Left ventricle myocardium superior (tissue), 1 donor: ENCODE results near the gene GNL2. TPM values are rescaled to one million over a fixed set of nuclear protein-coding genes. Genes with fewer than 3 reads are reported as not detected.
"Not testable (repeated sequence)": the region's sequence is repeated elsewhere in the genome, so short reads cannot be mapped to it uniquely, and the experiment has no call there.

Source experiments
- ATAC-seq: fragments of 200-7000 bp; cut with Tn5 transposase; one replicate; pipeline ENCODE4 v1.9.1; 2020; ENCODE audit warnings: mild to moderate bottlenecking, moderate library complexity
- DNase-seq: peaks from one replicate; pipeline ENCODE4 v3.0.0-alpha.2; 2020
- intact Hi-C: fragments of 100-400 bp; cut with micrococcal nuclease; formaldehyde crosslinking; loops from one replicate; pipeline ENCODE4 v1.11.0; 2022
- total RNA-seq: library from RNA; stranded (reverse); fragmentation: NEBNext Ultra II Directional; extraction: Animal tissue kit (Norgen Biotek cat#: 25700); gene quantifications from one replicate; pipeline ENCODE4 v1.2.1, GENCODE V29; 2021
- donor health status: DM: no; HTN: yes; CAD: no; lungs with severe emphysema.

The GNL2 gene
- total RNA-seq, 1 donor from 2014 or later, result 22.1 TPM

- intact Hi-C loops, result no loop called here
- no peak for DNase-seq
- ATAC-seq, result no peak
Observed at GRCh38 chr1:37562984-37563383, 32.8 kb downstream of the GNL2 start.

DNA sequence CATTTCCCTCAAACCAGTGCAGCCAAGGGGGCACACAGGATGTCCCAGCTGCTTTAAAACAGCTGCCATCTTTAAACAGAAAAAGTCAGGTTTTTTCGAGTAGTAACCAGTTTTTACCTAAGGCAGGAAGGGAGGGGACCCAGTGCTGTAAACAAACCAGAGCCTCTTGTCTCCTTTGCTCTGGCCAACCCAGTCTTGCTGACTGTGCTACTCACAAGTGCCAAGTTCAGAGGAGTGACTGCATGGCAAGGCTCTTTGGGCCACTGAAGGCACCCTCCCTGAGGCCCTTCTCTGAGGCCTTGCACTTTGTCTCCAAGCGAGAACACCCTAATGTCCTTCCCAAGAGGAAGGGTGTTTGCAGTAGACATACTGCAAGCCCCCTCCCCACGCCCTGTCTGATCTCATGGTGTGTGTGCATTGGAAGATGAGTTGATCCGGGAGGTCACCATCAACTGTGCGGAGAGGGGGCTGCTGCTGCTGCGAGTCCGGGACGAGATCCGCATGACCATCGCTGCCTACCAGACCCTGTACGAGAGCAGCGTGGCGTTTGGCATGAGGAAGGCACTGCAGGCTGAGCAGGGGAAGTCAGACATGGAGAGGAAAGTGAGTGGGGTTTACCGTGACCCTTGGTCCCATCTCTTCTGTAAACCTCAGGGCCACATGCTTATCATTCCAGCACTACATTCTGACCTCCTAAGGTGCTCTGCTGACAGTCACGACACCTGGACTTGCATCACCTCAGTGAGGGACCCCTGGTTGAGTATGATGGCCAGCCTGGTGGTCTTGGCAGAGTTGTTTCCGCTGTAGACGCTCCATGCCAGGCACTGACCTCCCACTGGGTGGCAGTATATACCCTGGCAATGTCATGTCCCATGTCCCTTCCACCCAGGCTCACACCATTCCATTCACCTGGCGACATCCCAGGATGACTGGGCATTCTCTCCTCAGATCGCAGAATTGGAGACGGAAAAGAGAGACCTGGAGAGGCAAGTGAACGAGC, 34.3 kb downstream of the GNL2 start:
- intact Hi-C loops, result no loop called here
- DNase-seq (no peak), ATAC-seq (no peak)

GRCh38 chr1:37560401-37561132, 35.2 kb downstream of the GNL2 start:
- DNase-seq (no peak), ATAC-seq (no peak)
- intact Hi-C loops, result no loop called here

DNA sequence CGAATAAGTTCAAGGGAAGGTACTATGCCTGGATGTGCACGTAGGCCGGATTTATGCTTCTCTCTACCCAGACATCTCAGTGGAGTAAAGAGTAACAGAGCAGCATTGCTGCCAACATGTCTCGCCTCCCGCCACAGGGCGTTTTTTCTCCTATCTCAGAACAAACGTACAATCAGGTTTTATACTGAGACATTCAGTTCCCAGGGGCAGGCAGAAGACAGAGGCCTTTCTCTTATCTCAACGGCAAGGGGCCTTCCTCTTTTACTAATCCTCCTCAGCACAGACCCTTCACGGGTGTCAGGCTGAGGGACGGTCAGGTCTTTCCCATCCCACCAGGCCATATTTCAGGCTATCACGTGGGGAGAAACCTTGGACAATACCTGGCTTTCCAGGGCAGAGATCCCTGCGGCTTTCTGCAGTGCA, 35.8 kb downstream of the GNL2 start:
- intact Hi-C loops, DNase-seq, ATAC-seq: not testable (repeated sequence)

DNA sequence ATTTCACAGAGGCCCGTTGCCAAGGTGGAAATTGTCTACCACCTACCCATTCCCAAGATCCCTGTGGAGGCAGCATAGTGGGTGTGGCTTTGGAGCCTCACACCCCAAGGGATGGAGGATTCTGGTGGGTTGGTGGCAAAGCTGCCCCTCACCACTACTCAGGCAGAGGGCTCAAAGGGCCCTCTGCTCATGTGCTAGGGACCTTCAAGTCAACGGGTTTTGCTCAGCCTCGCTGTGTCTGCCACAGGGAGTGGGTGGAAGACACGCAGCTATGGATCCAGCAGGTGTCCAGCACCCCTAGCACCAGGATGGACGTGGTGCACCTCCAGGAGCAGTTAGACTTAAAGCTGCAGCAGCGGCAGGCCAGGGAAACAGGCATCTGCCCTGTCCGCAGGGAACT, 36.7 kb downstream of the GNL2 start:
- DNase-seq, result no peak
- intact Hi-C loops, result no loop called here
- ATAC-seq, result no peak

- intact Hi-C loops, result no loop called here
- DNase-seq (no peak), ATAC-seq (no peak)
Observed at GRCh38 chr1:37558411-37558810, 37.3 kb downstream of the GNL2 start.

DNA sequence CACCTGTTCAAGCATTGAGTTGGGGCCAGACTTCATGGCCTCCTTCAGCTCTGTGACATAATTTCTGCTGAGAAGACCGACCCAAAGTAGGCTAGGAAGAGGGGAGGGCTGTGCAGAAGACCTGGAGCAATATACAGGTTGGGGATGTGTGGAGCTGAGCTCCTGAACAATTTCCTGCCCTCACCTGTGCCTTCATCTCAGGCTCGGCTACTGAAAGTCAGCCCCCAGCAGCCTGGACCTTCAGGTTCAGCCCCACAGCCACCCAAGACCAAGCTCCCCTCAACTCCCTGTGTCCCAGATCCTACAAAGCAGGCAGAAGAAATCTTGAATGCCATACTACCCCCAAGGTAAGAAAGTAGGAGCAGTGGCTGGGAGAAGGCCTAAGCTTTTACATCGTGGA, 38.3 kb downstream of the GNL2 start:
- intact Hi-C loops, result no loop called here
- ATAC-seq, result no peak
- no peak for DNase-seq

GRCh38 chr1:37556712-37557196, 39.0 kb downstream of the GNL2 start, which contains the start of gene DNALI1:
TSS of gene DNALI1 (plus strand) at chr1:37556940. CDS start at chr1:37556995, 55 bp downstream.
- ATAC-seq (peak; percentile 86), DNase-seq (peak; percentile 89)
- intact Hi-C loops, result no loop called here

DNA sequence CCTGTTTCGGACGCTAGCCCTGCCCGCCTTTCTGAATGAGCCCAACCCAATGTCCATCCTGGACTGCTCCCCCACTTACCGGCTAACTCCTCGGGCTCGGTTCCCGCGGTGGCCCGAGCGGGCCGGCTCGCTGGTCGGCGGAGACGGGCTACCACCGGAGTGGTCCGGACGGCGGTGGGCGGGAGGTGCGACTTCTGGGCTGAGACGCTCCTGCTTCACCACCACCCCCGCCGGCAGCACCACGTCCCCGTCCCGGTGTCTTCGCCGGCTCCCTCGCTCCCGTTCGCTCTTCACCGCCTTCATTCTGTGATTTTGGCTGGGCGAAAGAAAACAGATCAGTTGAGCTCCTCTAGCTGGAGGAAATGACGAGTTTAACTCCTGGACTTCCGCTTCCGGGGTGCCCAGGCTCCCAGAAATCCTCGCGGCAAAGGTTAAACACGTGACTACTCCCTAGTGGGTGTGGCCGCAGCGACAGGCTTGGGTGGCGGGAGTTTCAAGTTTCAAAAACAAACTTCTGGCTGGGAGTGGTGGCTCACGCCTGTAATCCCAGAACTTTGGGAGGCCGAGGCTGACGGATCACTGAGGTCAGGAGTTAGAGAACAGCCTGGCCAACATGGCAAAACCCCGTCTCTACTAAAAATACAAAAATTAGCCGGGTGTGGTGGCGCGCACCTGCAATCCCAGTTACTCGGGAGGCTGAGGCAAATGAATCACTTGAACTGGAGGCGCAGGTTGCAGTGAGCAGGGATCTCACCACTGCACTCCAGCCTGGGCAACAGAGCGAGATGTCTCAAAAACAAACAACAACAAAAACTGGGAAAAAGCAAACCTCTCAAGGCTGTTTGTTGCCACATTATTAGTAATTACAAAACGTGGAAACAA, 41.6 kb downstream of the GNL2 start, which contains the start of gene SNIP1:
Gene SNIP1, minus strand, starts transcription at position 367 of the 882 bp plus-strand sequence. Its CDS starts 64 bp downstream, at position 303.
- intact Hi-C loops, result no loop called here
- peak; percentile 94 for ATAC-seq
- DNase-seq, result peak; percentile 88

GRCh38 chr1:37553598-37553926, 42.2 kb downstream of the GNL2 start:
- no peak for ATAC-seq

DNA sequence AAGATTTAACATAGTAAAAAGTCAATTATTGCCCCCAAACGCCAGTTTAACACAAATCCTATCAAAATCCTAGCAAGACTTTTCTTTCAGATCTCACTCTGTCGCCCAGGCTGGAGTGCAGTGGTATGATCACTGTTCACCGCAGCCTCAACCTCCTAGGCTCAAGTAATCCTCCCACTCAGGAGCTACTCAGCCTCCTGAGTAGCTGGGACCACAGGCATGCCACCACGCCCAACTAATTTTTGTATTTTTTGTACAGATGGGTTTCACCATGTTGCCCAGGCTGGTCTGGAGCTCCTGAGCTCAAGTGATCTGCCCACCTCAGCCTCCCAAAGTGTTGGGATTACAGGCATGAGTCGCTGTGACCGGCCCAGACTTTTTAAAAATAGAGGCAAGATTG, 46.4 kb downstream of the GNL2 start:
- DNase-seq (no peak), ATAC-seq (no peak)
- intact Hi-C loops, result no loop called here

More at GRCh38 chr1:37553598-37553926, 42.2 kb downstream of the GNL2 start:
- no peak for DNase-seq
- intact Hi-C loops, result no loop called here

DNA sequence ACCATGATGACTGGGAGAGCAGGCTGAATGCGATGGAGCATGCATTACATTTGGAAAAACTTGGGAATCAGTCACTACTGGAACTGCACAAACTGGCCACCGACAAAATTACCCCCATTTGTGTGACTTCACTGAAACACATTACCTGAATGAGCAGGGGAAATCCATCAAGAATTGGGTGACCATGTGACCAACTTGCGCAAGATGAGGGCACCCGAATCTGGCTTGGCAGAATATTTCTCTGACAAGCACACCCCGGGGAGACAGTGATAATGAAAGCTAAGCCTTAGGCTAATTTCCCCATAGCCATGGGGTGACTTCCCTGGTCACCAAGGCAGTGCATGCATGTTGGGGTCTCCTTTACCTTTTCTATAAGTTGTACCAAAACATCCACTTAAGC, 50.7 kb downstream of the GNL2 start:
- intact Hi-C loops, result no loop called here
- ATAC-seq (no peak), DNase-seq (no peak)

- DNase-seq (no peak), ATAC-seq (no peak)
- intact Hi-C loops, result no loop called here
Observed at GRCh38 chr1:37544530-37544929, 51.2 kb downstream of the GNL2 start.

DNA sequence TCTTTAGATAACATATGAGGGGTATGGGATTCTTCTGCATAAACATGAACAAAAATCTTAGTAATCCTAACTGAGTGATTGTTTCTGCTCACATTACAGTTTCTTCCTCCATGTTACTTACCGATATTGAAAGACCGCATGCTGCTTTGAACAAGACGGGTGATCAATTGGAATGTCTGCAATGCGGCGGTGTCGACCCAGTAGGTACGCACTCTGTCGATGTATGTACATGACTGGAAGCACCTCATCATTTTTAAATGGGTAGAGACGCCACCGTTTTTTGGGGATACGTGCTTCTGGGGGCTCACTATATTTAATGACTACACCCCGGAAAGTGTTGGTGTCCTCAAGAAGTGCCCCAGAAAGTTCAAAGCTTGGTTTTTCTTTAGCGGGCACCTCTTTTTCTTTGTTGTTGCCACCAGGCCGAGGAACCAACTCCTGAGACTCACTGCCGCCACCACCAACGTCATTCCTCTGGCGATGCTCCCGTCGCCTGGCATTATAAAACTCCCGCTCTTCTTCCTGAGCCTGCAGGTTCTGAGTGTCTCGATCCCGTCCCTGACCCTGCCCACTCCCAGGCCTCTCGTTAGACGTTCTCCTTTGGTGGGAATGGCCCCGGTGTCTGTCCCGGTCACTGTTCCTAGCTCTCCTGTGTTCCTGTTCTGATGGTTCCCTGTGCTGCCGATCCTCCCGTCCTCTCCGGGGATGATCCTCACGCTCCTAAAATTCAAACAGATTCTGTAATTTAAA, 55.5 kb downstream of the GNL2 start:
- ATAC-seq (no peak), DNase-seq (no peak)
- intact Hi-C loops, result no loop called here

GRCh38 chr1:37539154-37539553, 56.6 kb downstream of the GNL2 start:
- DNase-seq, intact Hi-C loops, ATAC-seq: not testable (repeated sequence)

- DNase-seq, result no peak
- no peak for ATAC-seq
- intact Hi-C loops, result no loop called here
Observed at GRCh38 chr1:37537378-37537777, 58.4 kb downstream of the GNL2 start.

DNA sequence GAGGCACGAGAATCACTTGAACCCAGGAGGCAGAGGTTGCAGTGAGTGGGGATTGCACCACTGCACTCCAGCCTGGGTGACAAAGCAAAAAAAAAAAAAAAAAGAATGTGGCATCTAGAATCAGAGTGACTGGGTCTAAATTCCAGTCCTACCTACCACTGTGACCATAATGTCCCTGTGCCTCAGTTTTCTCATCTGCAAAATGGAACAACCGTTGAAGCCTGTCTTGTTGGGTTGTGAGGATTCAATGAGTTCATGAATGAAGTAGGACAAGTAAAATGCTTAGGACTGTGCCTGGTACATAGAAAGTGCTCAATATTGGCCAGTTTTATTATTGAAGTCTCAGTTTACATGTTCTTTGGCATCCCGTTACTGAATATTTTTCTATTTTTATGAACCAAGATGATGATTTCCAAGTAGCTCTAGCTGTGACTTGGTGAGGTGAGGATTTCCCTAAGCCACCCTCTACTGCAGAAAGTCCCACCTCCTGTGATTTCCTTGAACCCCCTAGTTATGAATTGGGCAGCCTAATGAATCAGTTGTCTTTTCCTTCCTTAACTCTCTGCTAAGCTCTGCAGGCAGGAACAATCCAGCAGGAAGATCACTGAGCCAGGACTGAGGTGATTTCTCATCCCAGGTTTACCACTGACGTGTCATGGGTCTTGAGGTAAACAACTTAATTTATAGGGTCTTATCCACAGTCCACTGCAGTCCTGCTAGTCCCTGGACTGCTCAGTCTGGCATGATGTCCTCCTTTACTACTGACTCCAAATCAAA, 62.2 kb downstream of the GNL2 start:
- DNase-seq, result no peak
- ATAC-seq, result peak; percentile 12
- intact Hi-C loops, result no loop called here
